GM12892 (cell line): ENCODE measurements around the gene SMYD3.

ENCODE experiments used
- POLR2A ChIP-seq: IDR thresholded peaks from 2 replicates; pipeline ENCODE4 v1.6.1; 2011; ENCODE audit warnings: low read depth, low read length, control low read depth
- POLR2AphosphoS5 ChIP-seq: IDR thresholded peaks from 2 replicates; pipeline ENCODE4 v1.6.1; 2011; ENCODE audit warnings: low read depth, low read length, control low read depth

DNA sequence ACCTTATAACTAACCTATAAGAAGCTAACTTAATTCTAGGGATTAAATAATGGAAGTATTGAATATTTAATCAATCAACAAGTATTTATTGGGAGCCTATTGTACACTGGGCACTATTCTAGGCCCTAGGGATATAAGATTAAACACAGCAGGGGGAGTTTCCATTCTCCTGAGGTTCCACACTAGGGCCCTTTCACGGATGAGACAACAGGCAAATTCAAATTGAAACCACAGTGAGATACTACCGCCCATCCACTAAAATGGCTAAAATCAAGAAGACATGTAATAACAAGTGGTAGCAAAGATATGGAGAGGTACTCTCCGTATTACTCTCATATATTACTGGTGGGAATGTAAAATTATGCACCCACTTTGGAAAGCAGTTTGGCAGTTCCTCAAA lies 677.9 kb downstream of the SMYD3 start:
- TF ChIP-seq POLR2A (no peak), POLR2AphosphoS5 (no peak)
